MM.1S (cell line): ENCODE data around the gene ZFP37.

Experiments used
- CTCF ChIP-seq: fragments of 300-600 bp; sonication (generic); IDR thresholded peaks from 2 replicates; pipeline ENCODE4 v1.5.1; 2016; ENCODE audit warnings: antibody characterized with exemption, low read length, mixed read lengths
- EZH2 ChIP-seq: fragments of 300-600 bp; sonication (generic); optimal IDR thresholded peaks from 2 replicates; pipeline ENCODE3; 2017; ENCODE audit warnings: low read depth, mild to moderate bottlenecking, antibody characterized with exemption, low read length, mixed read lengths
- EZH2phosphoT487 ChIP-seq: fragments of 300-600 bp; sonication (generic); IDR thresholded peaks from 2 replicates; pipeline ENCODE4 v1.6.1; 2018; ENCODE audit warnings: antibody characterized with exemption, low read length

DNA sequence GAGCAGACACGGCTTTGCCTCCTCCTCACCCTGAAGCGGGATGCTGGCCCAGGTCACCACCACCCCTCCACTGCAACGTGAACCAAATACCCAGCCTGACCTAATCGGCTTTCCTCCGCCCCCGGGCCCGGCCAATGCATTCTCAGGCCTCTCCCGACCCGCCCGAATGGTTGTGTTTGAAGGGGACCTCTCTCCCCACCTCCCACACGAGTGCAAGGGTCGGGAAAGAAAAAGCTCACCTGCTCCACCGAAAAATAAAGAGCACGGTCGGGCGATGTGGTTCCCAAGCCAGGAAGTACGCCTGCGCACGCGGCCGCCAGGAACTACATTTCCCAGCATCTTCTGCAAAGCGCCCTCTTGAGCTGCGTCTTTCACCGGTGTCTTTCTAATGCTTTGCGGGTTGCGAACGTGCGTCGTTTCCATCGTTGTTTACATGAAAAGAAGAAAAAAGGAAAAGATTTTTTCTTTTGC is 44.6 kb downstream of the ZFP37 start, which contains the start of gene ZNF883:
- TF ChIP-seq CTCF (no peak), EZH2 (no peak), EZH2phosphoT487 (no peak)
